AG04450 (cell line): Measurements from ENCODE around the gene GRID1. TPM values are rescaled to one million over a fixed set of nuclear protein-coding genes. Genes with fewer than 3 reads are reported as not detected.

Experiments used
- CTCF ChIA-PET: fragments of 300-600, 350-600 bp; formaldehyde crosslinking; extraction: SDS; loops from one replicate; lab custom pipeline; 2022; ENCODE audit warnings: antibody characterized with exemption, inconsistent platforms; lab: Charles Lee
- POLR2A ChIA-PET: fragments of 350-600 bp; formaldehyde crosslinking; extraction: SDS; loops from one replicate; lab custom pipeline; 2021; ENCODE audit warnings: antibody characterized with exemption, inconsistent platforms; lab: Yijun Ruan, JAX
- DNase-seq: peaks from one replicate; pipeline ENCODE4 v3.0.0-alpha.2; 2011; ENCODE audit warnings: low read depth, low spot score
- H3K27ac ChIP-seq: one replicate; pipeline ENCODE4 v1.5.1; 2012; ENCODE audit warnings: low read depth, low read length, control low read depth
- H3K27me3 ChIP-seq: one replicate; pipeline ENCODE4 v1.6.0; 2012; ENCODE audit warnings: low read length; ENCODE audit not compliant: control insufficient read depth, insufficient read depth
- H3K4me3 ChIP-seq: 2 replicates; pipeline ENCODE4 v1.5.1; 2011; ENCODE audit warnings: mild to moderate bottlenecking, low read depth, low read length, control low read depth
- H3K9me3 ChIP-seq: 2 replicates; pipeline ENCODE4 v1.5.1; 2012; ENCODE audit warnings: low read length; ENCODE audit not compliant: control insufficient read depth, insufficient read depth
- polyA plus RNA-seq: library from polyadenylated mRNA; depleted of rRNA; stranded (reverse); fragments of >200 nt; gene quantifications from 2 replicates; pipeline ENCODE4 v1.2.3, GENCODE V29; 2011
- TF ChIP-seq, protein P1 (sequence below): IDR thresholded peaks from 2 replicates; pipeline ENCODE4 v1.5.1; 2011; ENCODE audit warnings: low read depth, low read length, control low read depth, inconsistent platforms

The GRID1 gene
- polyA plus RNA-seq, 1 experiment, result not detected

DNA sequence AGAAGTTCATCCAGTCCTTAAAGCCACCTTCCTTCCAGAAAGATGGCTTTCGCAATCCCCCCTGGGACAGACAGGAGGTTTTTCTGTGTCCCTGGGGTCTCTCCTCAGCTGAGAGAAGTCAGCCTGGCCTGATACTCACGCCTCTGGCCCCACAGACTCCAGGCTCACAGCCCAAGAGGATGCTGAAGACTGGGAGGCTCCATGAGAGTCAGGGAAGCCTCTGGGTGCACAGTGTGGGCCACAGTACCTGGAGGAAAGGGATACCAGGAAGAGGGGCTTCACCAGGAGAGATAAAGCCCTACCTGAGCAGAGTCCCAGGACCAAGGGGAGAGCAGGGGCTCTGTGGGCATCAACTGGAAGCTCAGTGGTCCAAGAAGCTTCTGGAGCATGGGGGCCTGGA is 324.4 kb downstream of the GRID1 start:
- no peak for DNase-seq
- Histone ChIP-seq H3K4me3 (no peak overlapping the region), H3K9me3 (peaks cover 29% of the 10 kb centered on the region), H3K27ac (no peak overlapping the region), H3K27me3 (no peaks in the 10 kb centered on the region)
- CTCF ChIA-PET, result no interaction called here
- TF ChIP-seq, protein P1, sequence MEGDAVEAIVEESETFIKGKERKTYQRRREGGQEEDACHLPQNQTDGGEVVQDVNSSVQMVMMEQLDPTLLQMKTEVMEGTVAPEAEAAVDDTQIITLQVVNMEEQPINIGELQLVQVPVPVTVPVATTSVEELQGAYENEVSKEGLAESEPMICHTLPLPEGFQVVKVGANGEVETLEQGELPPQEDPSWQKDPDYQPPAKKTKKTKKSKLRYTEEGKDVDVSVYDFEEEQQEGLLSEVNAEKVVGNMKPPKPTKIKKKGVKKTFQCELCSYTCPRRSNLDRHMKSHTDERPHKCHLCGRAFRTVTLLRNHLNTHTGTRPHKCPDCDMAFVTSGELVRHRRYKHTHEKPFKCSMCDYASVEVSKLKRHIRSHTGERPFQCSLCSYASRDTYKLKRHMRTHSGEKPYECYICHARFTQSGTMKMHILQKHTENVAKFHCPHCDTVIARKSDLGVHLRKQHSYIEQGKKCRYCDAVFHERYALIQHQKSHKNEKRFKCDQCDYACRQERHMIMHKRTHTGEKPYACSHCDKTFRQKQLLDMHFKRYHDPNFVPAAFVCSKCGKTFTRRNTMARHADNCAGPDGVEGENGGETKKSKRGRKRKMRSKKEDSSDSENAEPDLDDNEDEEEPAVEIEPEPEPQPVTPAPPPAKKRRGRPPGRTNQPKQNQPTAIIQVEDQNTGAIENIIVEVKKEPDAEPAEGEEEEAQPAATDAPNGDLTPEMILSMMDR, result no peak
- POLR2A ChIA-PET, result no interaction called here

DNA sequence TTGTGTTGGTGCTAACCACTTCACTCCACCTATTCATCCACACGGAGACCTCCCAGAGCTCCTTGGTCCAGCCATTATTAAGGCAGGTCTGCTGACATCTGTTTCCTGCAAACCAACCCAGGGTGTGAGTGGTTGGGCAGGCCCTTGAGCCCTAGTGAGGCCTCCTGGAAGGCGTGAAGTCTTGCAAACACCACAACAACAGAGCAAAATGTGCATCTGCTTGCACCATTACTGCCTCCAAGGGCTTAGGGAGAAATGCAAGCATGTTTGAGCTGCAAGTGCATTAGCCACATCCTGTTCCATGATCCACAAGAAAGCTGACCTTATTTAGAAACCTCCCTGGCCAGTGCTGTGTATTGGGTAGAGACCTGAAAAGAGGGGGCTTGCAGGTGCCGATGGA is 325.5 kb downstream of the GRID1 start:
- H3K9me3 ChIP-seq, result peaks cover 35% of the 10 kb centered on the region
- no peak overlapping the region for H3K4me3 ChIP-seq
- ChIA-PET CTCF (interaction anchor here (0.5 kb wide), 1 partner anchor 69 kb away, joined by 3 read pairs; no protein-coding TSS in a partner anchor), POLR2A (no interaction called here)
- DNase-seq, result no peak
- H3K27me3 ChIP-seq, result no peaks in the 10 kb centered on the region
- H3K27ac ChIP-seq, result no peak overlapping the region
- TF ChIP-seq, protein P1, result no peak

DNA sequence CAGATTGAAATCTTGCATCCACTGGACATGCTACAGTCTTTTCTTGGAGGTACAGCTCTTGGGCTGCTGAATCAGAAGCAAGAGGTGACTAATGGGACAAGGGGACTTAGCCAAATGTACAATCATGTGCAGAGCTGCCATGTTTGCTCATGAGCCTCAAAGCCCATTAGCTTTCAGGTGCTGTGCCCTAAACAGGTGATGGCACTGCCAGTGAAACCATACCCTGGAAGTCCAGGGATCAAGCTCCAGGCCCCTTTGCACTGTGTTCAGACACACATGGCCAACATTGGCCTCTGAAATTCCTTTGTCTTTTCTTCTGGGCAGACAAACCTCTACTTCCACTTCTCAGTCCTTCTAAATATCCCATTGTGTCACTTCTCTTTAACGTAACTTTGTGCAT is 328.2 kb downstream of the GRID1 start:
- H3K4me3 ChIP-seq, result no peak overlapping the region
- POLR2A ChIA-PET, result no interaction called here
- DNase-seq, result no peak
- no peaks in the 10 kb centered on the region for H3K27me3 ChIP-seq
- H3K27ac ChIP-seq, result no peak overlapping the region
- H3K9me3 ChIP-seq, result peaks cover 38% of the 10 kb centered on the region
- CTCF ChIA-PET, result no interaction called here
- TF ChIP-seq, protein P1, result no peak

DNA sequence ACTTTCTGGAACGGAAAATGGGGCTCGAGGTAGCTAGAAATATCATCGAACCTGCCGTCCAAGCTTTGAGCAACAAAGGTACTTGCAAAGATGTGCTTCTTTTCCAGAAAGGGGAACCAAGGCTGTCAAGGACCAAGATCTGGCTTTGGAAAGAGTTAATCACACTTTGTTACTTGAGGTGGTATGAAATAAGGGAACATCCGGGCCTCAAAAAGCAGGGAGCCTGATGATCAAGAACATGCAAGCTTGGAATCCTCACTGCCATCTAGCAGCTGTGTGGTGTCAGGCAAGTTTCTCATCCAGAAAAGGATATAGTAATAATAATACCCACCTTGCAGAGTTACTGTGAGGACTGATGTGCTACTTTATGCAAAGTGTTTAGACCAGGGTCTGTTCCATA is 329.5 kb downstream of the GRID1 start:
- ChIA-PET CTCF (no interaction called here), POLR2A (no interaction called here)
- Histone ChIP-seq H3K27me3 (no peaks in the 10 kb centered on the region), H3K9me3 (peaks cover 32% of the 10 kb centered on the region), H3K4me3 (no peak overlapping the region), H3K27ac (no peak overlapping the region)
- TF ChIP-seq, protein P1, result no peak
- no peak for DNase-seq

DNA sequence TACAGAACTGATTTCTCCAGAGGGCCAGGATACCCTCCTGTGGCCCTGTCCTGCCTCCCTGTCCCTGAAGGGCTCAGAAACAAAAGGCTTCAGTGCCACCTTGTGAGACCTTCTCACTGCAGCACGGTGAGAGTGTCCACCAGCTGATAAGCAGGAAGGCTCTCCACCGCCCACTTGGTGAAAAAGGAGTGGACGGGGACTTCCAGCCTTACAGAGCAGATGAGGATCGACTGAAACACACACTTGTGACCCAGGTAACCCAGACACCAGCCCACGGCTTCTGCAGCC is 330.1 kb downstream of the GRID1 start:
- Histone ChIP-seq H3K27ac (no peak overlapping the region), H3K9me3 (peaks cover 34% of the 10 kb centered on the region), H3K27me3 (no peaks in the 10 kb centered on the region), H3K4me3 (no peak overlapping the region)
- ChIA-PET POLR2A (no interaction called here), CTCF (no interaction called here)
- DNase-seq, result no peak
- TF ChIP-seq, protein P1, result no peak
